Measurements from ENCODE around the gene KCNC4. TPM values are rescaled to one million over a fixed set of nuclear protein-coding genes. Genes with fewer than 3 reads are reported as not detected.

The KCNC4 gene
- total RNA-seq, 1 experiment from 2014 or later, result 8.9 TPM

DNA sequence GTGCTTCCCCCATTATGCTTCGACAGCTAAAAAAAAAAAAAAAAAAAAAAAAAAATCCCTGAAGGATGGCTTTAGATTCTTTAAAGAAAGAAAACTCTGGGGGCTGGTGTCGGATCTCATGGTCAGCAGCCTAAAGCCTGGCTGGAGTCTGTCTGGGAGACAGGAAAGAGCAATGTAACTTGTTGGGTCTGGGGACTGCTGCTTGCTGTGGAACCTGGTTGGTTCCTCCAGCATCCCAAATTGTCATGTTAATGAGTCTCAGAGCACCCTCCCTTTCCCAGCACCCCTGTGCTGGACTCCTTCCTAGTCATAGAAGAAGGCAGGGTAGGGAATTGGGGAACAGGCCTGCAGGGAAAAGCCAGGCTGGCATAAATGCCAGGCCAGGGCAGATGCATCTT is 3.0 kb downstream of the KCNC4 start:
- Histone ChIP-seq H3K4ac (ENCODE audit: low read depth, low read length) (no peak overlapping the region), H3K14ac (ENCODE audit: insufficient read depth, low read length) (no peak overlapping the region), H2BK5ac (ENCODE audit: insufficient read length, low read length) (no peak overlapping the region), H3K27ac (ENCODE audit: insufficient read length, low read depth, low read length) (no peak overlapping the region), H2BK15ac (ENCODE audit: low read depth, low read length) (no peak overlapping the region), H2BK12ac (ENCODE audit: insufficient read length, low read depth, low read length) (no peak overlapping the region), H2AK5ac (ENCODE audit: insufficient read length, low read length) (no peak overlapping the region), H3K56ac (ENCODE audit: insufficient read length, low read depth, low read length) (no peak overlapping the region), H4K91ac (ENCODE audit: insufficient read length, low read depth, low read length) (no peak overlapping the region), H4K20me1 (ENCODE audit: control insufficient read depth, insufficient read depth, insufficient read length) (no peaks in the 10 kb centered on the region), H3T11ph (ENCODE audit: low read length) (no peak overlapping the region), H2AFZ (ENCODE audit: low read length) (no peak overlapping the region), H4K8ac (replicated peaks; ENCODE audit: insufficient read length, low read depth, low read length) (no peak overlapping the region), H3K23me2 (ENCODE audit: insufficient read length, low read depth, low read length, poor library complexity, severe bottlenecking) (peaks cover 19% of the 10 kb centered on the region), H2BK120ac (ENCODE audit: low read depth, low read length, poor library complexity, severe bottlenecking) (no peak overlapping the region), H2BK20ac (ENCODE audit: low read depth, low read length, poor library complexity, severe bottlenecking) (no peak overlapping the region), H3K4me2 (ENCODE audit: insufficient read depth, insufficient read length, low read length) (peak overlapping the region; percentile 77), H3K9ac (ENCODE audit: extremely low read depth, insufficient read length, low read length) (no peak overlapping the region), H3K18ac (ENCODE audit: insufficient read length, low read depth, low read length) (no peak overlapping the region), H3K79me2 (ENCODE audit: insufficient read depth, low read length) (no peaks in the 10 kb centered on the region), H3K23ac (ENCODE audit: insufficient read length, low read depth, low read length) (no peak overlapping the region), H3K4me1 (ENCODE audit: insufficient read depth, low read length) (peaks cover 3% of the 10 kb centered on the region; the same call in 1 of the 2 replicates), H4K5ac (ENCODE audit: insufficient read length, low read depth, low read length) (no peak overlapping the region), H3K27me3 (ENCODE audit: insufficient read depth, low read length) (peaks cover 9% of the 10 kb centered on the region), H3K9me3 (ENCODE audit: control insufficient read depth, low read depth, low read length) (no peaks in the 10 kb centered on the region), H3K79me1 (ENCODE audit: insufficient read depth, low read depth, low read length, poor library complexity, severe bottlenecking) (no peaks in the 10 kb centered on the region)
- Mint-ChIP-seq H3K27ac (peak overlapping the region in 1 of 3 experiments; percentile 90; a peak in 2 of 7 replicates), H3K4me3 (peak overlapping the region; percentile 44 to 73; a peak in 4 of 5 replicates), H3K27me3 (ENCODE audit: low read depth) (peaks cover 39% of the 10 kb centered on the region), H3K36me3 (ENCODE audit: insufficient read depth in 1 of 3, low read depth in 3 of 3) (peaks cover 0 to 2% (median 0%) of the 10 kb centered on the region in 3 experiments; a peak in 3 of 7 replicates), H3K4me1 (peaks cover 26 to 36% of the 10 kb centered on the region in 2 experiments), H3K9me3 (no peaks in the 10 kb centered on the region; a peak in 2 of 5 replicates)
- no CpG with 5 or more reads among the region's 2 CpGs for WGBS (ENCODE audit: extremely low coverage, insufficient read length, low lambda C conversion rate)
- TF ChIP-seq, protein P1, sequence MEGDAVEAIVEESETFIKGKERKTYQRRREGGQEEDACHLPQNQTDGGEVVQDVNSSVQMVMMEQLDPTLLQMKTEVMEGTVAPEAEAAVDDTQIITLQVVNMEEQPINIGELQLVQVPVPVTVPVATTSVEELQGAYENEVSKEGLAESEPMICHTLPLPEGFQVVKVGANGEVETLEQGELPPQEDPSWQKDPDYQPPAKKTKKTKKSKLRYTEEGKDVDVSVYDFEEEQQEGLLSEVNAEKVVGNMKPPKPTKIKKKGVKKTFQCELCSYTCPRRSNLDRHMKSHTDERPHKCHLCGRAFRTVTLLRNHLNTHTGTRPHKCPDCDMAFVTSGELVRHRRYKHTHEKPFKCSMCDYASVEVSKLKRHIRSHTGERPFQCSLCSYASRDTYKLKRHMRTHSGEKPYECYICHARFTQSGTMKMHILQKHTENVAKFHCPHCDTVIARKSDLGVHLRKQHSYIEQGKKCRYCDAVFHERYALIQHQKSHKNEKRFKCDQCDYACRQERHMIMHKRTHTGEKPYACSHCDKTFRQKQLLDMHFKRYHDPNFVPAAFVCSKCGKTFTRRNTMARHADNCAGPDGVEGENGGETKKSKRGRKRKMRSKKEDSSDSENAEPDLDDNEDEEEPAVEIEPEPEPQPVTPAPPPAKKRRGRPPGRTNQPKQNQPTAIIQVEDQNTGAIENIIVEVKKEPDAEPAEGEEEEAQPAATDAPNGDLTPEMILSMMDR (conservative IDR thresholded peaks at IDR 0.05), result no peak
- no peak for DNase-seq

Data from H9 (cell line).